ENCODE data around the gene FAM217A.
A peak's percentile ranks its signal among the peaks of the same experiment; 100 is the strongest.

The FAM217A gene

DNA sequence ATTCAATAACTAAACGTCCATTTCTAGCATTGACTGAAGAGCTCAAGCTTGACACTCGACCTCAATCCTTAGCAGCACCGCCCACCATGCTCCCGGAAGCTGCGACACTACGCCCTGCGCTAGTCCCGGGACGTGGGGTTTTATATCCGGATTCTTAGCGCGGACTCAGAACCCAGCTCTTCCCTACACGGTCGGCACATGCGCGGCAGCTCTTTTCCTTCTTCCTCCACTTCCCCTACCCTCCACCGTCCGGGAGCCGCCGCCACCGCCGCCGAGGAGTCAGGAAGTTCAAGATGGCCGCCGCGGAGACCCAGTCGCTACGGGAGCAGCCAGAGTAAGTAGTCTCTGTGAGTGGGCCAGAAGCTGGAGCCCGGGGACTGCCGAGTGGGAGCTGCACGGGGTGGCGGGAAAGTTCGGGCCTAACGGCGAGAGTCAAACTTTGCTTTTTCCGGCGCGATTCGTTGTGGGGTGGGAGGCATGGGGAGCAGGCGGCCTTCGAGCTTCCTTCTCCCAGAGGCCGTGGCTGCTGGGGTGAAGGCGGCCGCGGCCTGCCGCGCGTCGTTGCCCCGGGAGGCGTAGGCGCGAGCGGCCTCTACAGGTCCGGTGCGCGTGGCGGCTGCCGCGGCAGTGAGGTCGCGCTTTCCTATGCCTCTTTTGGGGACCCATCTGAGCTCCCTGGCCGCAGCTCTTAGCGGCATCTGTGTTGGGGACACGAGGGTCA is 57.6 kb downstream of the FAM217A start:
- peak; percentile 98 for DNase-seq

DNA sequence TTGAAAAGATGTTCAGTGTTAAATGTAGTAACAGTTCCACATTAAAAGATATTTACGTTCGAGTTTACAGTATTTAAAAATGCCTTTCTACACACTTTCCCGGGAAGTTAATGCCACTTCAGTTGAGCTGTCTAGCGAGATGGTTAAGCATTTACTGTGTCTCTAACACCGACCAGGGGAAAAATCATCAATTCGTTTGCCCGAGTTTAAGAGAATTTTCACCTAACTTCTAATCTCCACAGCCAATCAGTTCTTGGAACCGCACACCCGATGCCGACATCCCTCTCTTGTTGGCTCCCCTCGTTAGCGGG is 58.2 kb downstream of the FAM217A start:
- no peak for DNase-seq

DNA sequence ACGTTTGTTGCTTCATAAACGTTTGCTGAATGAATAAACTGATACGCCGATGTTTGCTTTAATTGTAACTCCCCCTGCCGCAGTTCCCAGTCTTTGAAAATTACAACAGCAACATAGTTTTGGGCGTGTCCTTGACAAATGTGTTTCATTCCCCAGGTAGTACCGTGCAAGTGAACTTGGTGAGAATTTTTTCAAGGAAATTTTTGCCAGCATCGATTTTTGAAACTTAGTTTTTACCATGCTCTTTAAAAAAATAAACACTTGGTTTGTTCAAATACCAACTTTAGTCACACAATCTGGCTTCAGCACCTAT is 60.1 kb downstream of the FAM217A start:
- DNase-seq = no peak

All from fibroblast of skin of abdomen (primary cell).